Measurements from ENCODE around the gene ZC3H12C.

Gene ZC3H12C

DNA sequence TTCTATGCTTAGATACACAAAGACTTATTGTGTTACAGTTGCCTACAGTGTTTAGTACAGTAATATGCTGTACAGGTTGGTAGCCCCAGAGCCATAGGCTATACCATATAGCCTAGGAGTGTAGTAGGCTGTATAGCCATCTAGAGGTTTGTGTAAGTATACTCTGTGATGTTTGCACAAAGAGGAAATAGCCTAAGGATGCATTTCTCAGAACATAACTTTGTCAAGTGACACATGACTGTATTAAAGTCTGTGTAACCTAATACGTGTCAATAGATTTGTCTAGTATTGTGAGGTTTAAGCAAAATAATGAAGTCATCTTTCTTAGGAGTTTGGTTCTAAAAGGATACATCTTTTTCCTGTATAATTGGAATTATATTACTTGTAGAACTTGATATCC, 5.5 kb downstream of the ZC3H12C start:
- no CpG with 5 or more reads among the region's 1 CpG for WGBS
- H3K27me3 ChIP-seq (ENCODE audit: control insufficient read depth in 1 of 2, insufficient read depth in 1 of 2, low read length in 2 of 2), result no peaks in the 10 kb centered on the region

DNA sequence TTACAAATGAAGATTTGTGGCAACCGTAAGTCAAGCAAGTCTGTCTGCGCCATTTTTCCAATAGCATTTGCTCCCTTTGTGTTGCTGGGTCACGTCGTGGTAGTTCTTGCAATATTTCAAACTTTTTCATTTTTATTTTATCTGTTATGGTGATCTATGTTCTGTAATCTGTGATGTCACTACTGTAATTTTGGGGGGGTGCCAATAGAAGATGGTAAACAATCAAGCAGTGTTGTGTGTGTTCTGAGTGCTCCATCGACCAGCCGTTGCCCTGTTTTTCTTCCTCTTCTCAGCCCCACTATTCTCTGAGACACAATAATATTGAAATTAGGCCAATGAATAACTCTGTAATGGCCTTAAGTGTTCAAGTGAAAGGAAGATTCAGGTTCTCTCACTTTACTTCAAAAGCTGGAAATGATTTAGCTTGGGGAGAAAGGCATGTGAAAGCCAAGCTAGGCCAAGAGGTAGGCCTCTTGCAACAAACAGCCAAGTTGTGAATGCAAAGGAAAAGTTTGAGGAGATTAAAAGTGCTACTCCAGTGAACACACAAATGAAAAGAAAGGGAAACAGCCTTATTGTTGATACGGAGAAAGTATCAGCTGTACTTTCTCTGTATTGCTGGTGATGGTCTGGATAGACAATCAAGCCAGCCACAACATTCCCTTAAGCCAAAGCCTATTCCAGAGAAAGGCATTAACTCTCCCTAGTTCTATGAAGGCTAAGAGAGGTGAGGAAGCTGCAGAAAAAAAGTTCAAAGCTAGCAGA, 7.5 kb downstream of the ZC3H12C start:
- H3K4me2 ChIP-seq (ENCODE audit: low read length, poor library complexity, severe bottlenecking), result no peak overlapping the region
- H3K9ac ChIP-seq (ENCODE audit: low read length), result no peak overlapping the region
- no peak overlapping the region for H2AK5ac ChIP-seq (ENCODE audit: low read length, severe bottlenecking)
- no peak overlapping the region for H4K8ac ChIP-seq (ENCODE audit: low read length)
- no peak overlapping the region for H3K23ac ChIP-seq (ENCODE audit: low read length in 2 of 2)
- H3K4ac ChIP-seq (ENCODE audit: low read depth in 1 of 2, low read length in 2 of 2), result no peak overlapping the region
- no peak overlapping the region for H3K18ac ChIP-seq (ENCODE audit: low read depth in 1 of 2, low read length in 2 of 2)
- H2BK5ac ChIP-seq (ENCODE audit: low read depth, low read length, poor library complexity, severe bottlenecking), result no peak overlapping the region
- H3K27ac ChIP-seq (ENCODE audit: low read length, poor library complexity, severe bottlenecking), result no peak overlapping the region
- H3K36me3 ChIP-seq (ENCODE audit: control insufficient read depth in 1 of 2, insufficient read depth in 2 of 2, low read depth in 1 of 2, low read length in 2 of 2), result no peaks in the 10 kb centered on the region
- no peaks in the 10 kb centered on the region for H3K27me3 ChIP-seq (ENCODE audit: control insufficient read depth in 1 of 2, insufficient read depth in 1 of 2, low read length in 2 of 2)
- H2BK12ac ChIP-seq (ENCODE audit: low read length in 2 of 2), result no peak overlapping the region
- H3K9me3 ChIP-seq (ENCODE audit: control insufficient read depth, low read length), result no peaks in the 10 kb centered on the region
- no peak overlapping the region for H3K4me3 ChIP-seq (ENCODE audit: insufficient read depth in 1 of 2, low read depth in 1 of 2, low read length in 2 of 2)
- H4K91ac ChIP-seq (ENCODE audit: low read length), result no peak overlapping the region
- H3K79me1 ChIP-seq (replicated peaks; ENCODE audit: low read length, poor library complexity, severe bottlenecking), result peaks cover 17% of the 10 kb centered on the region
- no peak overlapping the region for H2AFZ ChIP-seq (ENCODE audit: low read depth, low read length)
- no peak overlapping the region for H2BK120ac ChIP-seq (ENCODE audit: low read depth, low read length)
- peaks cover under 1% of the 10 kb centered on the region for H3K4me1 ChIP-seq (ENCODE audit: control insufficient read depth, insufficient read depth, low read depth, low read length)
- no peak overlapping the region for H3K14ac ChIP-seq (ENCODE audit: low read length in 2 of 2)
- DNase-seq, result no peak
- H2BK15ac ChIP-seq (ENCODE audit: low read depth, poor library complexity, severe bottlenecking), result no peak overlapping the region
- WGBS, result 94% methylated on average over 2 of the region's 7 CpGs

More for the DNA sequence above, 5.5 kb downstream of the ZC3H12C start:
- no peak overlapping the region for H2AK5ac ChIP-seq (ENCODE audit: low read length, severe bottlenecking)
- H3K23ac ChIP-seq (ENCODE audit: low read length in 2 of 2), result no peak overlapping the region
- no peaks in the 10 kb centered on the region for H3K9me3 ChIP-seq (ENCODE audit: control insufficient read depth, low read length)
- H3K9ac ChIP-seq (ENCODE audit: low read length), result no peak overlapping the region
- H3K14ac ChIP-seq (ENCODE audit: low read length in 2 of 2), result no peak overlapping the region
- no peaks in the 10 kb centered on the region for H3K36me3 ChIP-seq (ENCODE audit: control insufficient read depth in 1 of 2, insufficient read depth in 2 of 2, low read depth in 1 of 2, low read length in 2 of 2)
- no peak overlapping the region for H4K8ac ChIP-seq (ENCODE audit: low read length)
- H4K91ac ChIP-seq (ENCODE audit: low read length), result no peak overlapping the region
- H3K4ac ChIP-seq (ENCODE audit: low read depth in 1 of 2, low read length in 2 of 2), result no peak overlapping the region
- H2BK120ac ChIP-seq (ENCODE audit: low read depth, low read length), result no peak overlapping the region
- H3K4me1 ChIP-seq (ENCODE audit: control insufficient read depth, insufficient read depth, low read depth, low read length), result peaks cover 1% of the 10 kb centered on the region
- H2BK5ac ChIP-seq (ENCODE audit: low read depth, low read length, poor library complexity, severe bottlenecking), result no peak overlapping the region
- H2BK12ac ChIP-seq (ENCODE audit: low read length in 2 of 2), result no peak overlapping the region
- no peak overlapping the region for H2AFZ ChIP-seq (ENCODE audit: low read depth, low read length)
- H3K18ac ChIP-seq (ENCODE audit: low read depth in 1 of 2, low read length in 2 of 2), result no peak overlapping the region
- H3K4me2 ChIP-seq (ENCODE audit: low read length, poor library complexity, severe bottlenecking), result no peak overlapping the region
- DNase-seq, result peak; percentile 22
- no peak overlapping the region for H3K27ac ChIP-seq (ENCODE audit: low read length, poor library complexity, severe bottlenecking)
- no peak overlapping the region for H3K4me3 ChIP-seq (ENCODE audit: insufficient read depth in 1 of 2, low read depth in 1 of 2, low read length in 2 of 2)
- H2BK15ac ChIP-seq (ENCODE audit: low read depth, poor library complexity, severe bottlenecking), result no peak overlapping the region
- H3K79me1 ChIP-seq (replicated peaks; ENCODE audit: low read length, poor library complexity, severe bottlenecking), result peaks cover 13% of the 10 kb centered on the region

DNA sequence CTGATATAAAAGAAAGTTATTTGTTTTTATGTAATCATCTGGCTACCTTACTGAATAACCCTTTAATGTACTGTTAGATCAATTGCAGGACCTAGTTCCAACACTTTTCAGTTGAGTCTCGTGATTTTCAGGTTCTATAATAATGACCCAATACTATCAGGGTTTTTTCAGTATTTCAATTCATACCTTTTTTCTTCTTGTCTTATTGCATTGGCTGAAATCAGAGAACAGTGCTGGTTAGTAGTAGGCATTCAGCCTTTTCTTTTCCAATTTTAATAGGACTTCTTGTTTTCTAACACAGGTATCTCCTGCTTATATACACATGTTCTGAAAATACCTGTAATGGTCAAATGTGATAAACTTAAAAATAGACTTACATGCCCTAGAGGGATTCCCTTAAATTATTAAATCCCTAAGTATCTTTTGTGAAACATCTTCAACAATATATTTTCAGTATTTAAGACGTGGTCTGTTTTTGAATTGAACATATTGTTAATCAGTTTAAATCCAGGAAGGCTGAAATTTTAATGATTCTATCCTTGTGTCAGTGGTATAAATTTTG, 13.6 kb downstream of the ZC3H12C start:
- H3K27ac ChIP-seq (ENCODE audit: low read length, poor library complexity, severe bottlenecking), result no peak overlapping the region
- H3K79me1 ChIP-seq (replicated peaks; ENCODE audit: low read length, poor library complexity, severe bottlenecking), result peaks cover 16% of the 10 kb centered on the region
- H3K23ac ChIP-seq (ENCODE audit: low read length in 2 of 2), result no peak overlapping the region
- H4K8ac ChIP-seq (ENCODE audit: low read length), result no peak overlapping the region
- DNase-seq, result no peak
- H4K91ac ChIP-seq (ENCODE audit: low read length), result no peak overlapping the region
- WGBS, result 100% methylated on average over 1 of the region's 2 CpGs
- H2BK15ac ChIP-seq (ENCODE audit: low read depth, poor library complexity, severe bottlenecking), result no peak overlapping the region
- H3K27me3 ChIP-seq (ENCODE audit: control insufficient read depth in 1 of 2, insufficient read depth in 1 of 2, low read length in 2 of 2), result no peaks in the 10 kb centered on the region
- no peak overlapping the region for H2BK5ac ChIP-seq (ENCODE audit: low read depth, low read length, poor library complexity, severe bottlenecking)
- H3K9me3 ChIP-seq (ENCODE audit: control insufficient read depth, low read length), result peaks cover 8% of the 10 kb centered on the region
- peaks cover 0 to 2% of the 10 kb centered on the region in 2 experiments for H3K36me3 ChIP-seq (ENCODE audit: control insufficient read depth in 1 of 2, insufficient read depth in 2 of 2, low read depth in 1 of 2, low read length in 2 of 2)
- H3K4me2 ChIP-seq (ENCODE audit: low read length, poor library complexity, severe bottlenecking), result no peak overlapping the region
- H3K18ac ChIP-seq (ENCODE audit: low read depth in 1 of 2, low read length in 2 of 2), result no peak overlapping the region
- no peak overlapping the region for H2AK5ac ChIP-seq (ENCODE audit: low read length, severe bottlenecking)
- H3K9ac ChIP-seq (ENCODE audit: low read length), result no peak overlapping the region
- H2AFZ ChIP-seq (ENCODE audit: low read depth, low read length), result no peak overlapping the region
- no peak overlapping the region for H3K4ac ChIP-seq (ENCODE audit: low read depth in 1 of 2, low read length in 2 of 2)
- H2BK12ac ChIP-seq (ENCODE audit: low read length in 2 of 2), result no peak overlapping the region
- no peaks in the 10 kb centered on the region for H3K4me1 ChIP-seq (ENCODE audit: control insufficient read depth, insufficient read depth, low read depth, low read length)
- H2BK120ac ChIP-seq (ENCODE audit: low read depth, low read length), result no peak overlapping the region
- H3K4me3 ChIP-seq (ENCODE audit: insufficient read depth in 1 of 2, low read depth in 1 of 2, low read length in 2 of 2), result no peak overlapping the region
- no peak overlapping the region for H3K14ac ChIP-seq (ENCODE audit: low read length in 2 of 2)

DNA sequence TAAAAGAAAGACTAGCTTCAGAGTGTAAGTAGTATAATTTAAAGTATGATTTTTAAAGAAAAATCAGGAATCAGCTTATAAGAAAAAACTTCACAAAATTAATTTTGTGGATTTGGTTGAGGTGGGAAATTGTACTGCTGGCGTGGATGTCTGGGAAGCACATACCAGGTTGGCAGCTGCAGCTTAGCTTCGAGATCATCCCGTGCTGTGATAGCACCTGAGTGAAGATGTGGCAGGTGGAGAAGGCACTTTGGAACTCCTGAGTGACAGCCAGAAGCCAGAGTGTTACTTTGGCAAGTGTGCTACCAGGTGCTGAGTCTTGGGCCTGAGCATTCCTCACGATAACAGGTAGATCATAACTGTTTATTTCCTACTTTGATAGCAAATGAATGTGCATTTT, 17.7 kb downstream of the ZC3H12C start:
- no peak overlapping the region for H4K8ac ChIP-seq (ENCODE audit: low read length)
- peaks cover 0 to 4% of the 10 kb centered on the region in 2 experiments for H3K36me3 ChIP-seq (ENCODE audit: control insufficient read depth in 1 of 2, insufficient read depth in 2 of 2, low read depth in 1 of 2, low read length in 2 of 2)
- H3K4me3 ChIP-seq (ENCODE audit: insufficient read depth in 1 of 2, low read depth in 1 of 2, low read length in 2 of 2), result no peak overlapping the region
- H2BK15ac ChIP-seq (ENCODE audit: low read depth, poor library complexity, severe bottlenecking), result no peak overlapping the region
- no peaks in the 10 kb centered on the region for H3K27me3 ChIP-seq (ENCODE audit: control insufficient read depth in 1 of 2, insufficient read depth in 1 of 2, low read length in 2 of 2)
- H2AK5ac ChIP-seq (ENCODE audit: low read length, severe bottlenecking), result no peak overlapping the region
- H2BK12ac ChIP-seq (ENCODE audit: low read length in 2 of 2), result no peak overlapping the region
- H3K23ac ChIP-seq (ENCODE audit: low read length in 2 of 2), result no peak overlapping the region
- H3K18ac ChIP-seq (ENCODE audit: low read depth in 1 of 2, low read length in 2 of 2), result no peak overlapping the region
- no peak overlapping the region for H3K14ac ChIP-seq (ENCODE audit: low read length in 2 of 2)
- H2BK5ac ChIP-seq (ENCODE audit: low read depth, low read length, poor library complexity, severe bottlenecking), result no peak overlapping the region
- peaks cover 8% of the 10 kb centered on the region for H3K9me3 ChIP-seq (ENCODE audit: control insufficient read depth, low read length)
- H3K9ac ChIP-seq (ENCODE audit: low read length), result no peak overlapping the region
- no peak overlapping the region for H3K27ac ChIP-seq (ENCODE audit: low read length, poor library complexity, severe bottlenecking)
- H4K91ac ChIP-seq (ENCODE audit: low read length), result no peak overlapping the region
- H3K4ac ChIP-seq (ENCODE audit: low read depth in 1 of 2, low read length in 2 of 2), result no peak overlapping the region
- no peak for DNase-seq
- 87% methylated on average over 3 of the region's 4 CpGs for WGBS
- H3K4me2 ChIP-seq (ENCODE audit: low read length, poor library complexity, severe bottlenecking), result no peak overlapping the region
- H3K79me1 ChIP-seq (replicated peaks; ENCODE audit: low read length, poor library complexity, severe bottlenecking), result peaks cover 26% of the 10 kb centered on the region
- no peaks in the 10 kb centered on the region for H3K4me1 ChIP-seq (ENCODE audit: control insufficient read depth, insufficient read depth, low read depth, low read length)
- H2BK120ac ChIP-seq (ENCODE audit: low read depth, low read length), result no peak overlapping the region
- H2AFZ ChIP-seq (ENCODE audit: low read depth, low read length), result no peak overlapping the region

Data from mesenchymal stem cell (in vitro differentiated cells and primary cell).